Right atrium auricular region (tissue), 2 donors: ENCODE data around the gene DISC1. TPM values are rescaled to one million over a fixed set of nuclear protein-coding genes. Genes with fewer than 3 reads are reported as not detected.
A peak's percentile ranks its signal among the peaks of the same experiment; 100 is the strongest.

Experiments
- DNase-seq: peaks from one replicate; pipeline ENCODE4 v3.0.0-alpha.2; 2019; ENCODE audit warnings: low spot score
- H3K27ac ChIP-seq, 2 donors: fragments of 200-600 bp; sonication (generic); 1 replicate in 1 of 2; 2 replicates in 1 of 2; pipeline ENCODE4 v1.5.1; 2016 to 2019
- H3K27me3 ChIP-seq, 2 donors: fragments of 200-600 bp; sonication (generic); one replicate each; pipeline versions ENCODE4 v1.5.1 to v1.6.0; 2017 to 2019
- H3K36me3 ChIP-seq: fragments of 200-600 bp; sonication (generic); one replicate; pipeline ENCODE4 v1.5.1; 2016
- H3K4me1 ChIP-seq, 2 donors: fragments of 200-600 bp; sonication (generic); one replicate each; pipeline versions ENCODE4 v1.5.1 to v1.6.0; 2017 to 2019
- H3K4me3 ChIP-seq, 2 donors: fragments of 200-600 bp; sonication (generic); 1 replicate in 1 of 2; 2 replicates in 1 of 2; pipeline ENCODE4 v1.5.1; 2017 to 2019; ENCODE audit warnings: mild to moderate bottlenecking in 1 of 2, moderate library complexity in 1 of 2
- H3K9me3 ChIP-seq, 2 donors: fragments of 200-600 bp; sonication (generic); one replicate each; pipeline ENCODE4 v1.5.1; 2019
- CTCF ChIP-seq, 2 donors: fragments of 200-600 bp; sonication (generic); IDR thresholded peaks; one replicate each; pipeline ENCODE4 v1.5.1; 2019; ENCODE audit warnings: antibody characterized with exemption in 2 of 2
- total RNA-seq, 2 donors: library from RNA; depleted of rRNA; stranded (reverse); fragments of >200 nt; gene quantifications; one replicate each; pipeline ENCODE4 v1.1.0, GENCODE V29; 2016

DISC1 gene
- total RNA-seq, 2 donors from 2014 or later = 1.8 to 5.3 TPM

DNA sequence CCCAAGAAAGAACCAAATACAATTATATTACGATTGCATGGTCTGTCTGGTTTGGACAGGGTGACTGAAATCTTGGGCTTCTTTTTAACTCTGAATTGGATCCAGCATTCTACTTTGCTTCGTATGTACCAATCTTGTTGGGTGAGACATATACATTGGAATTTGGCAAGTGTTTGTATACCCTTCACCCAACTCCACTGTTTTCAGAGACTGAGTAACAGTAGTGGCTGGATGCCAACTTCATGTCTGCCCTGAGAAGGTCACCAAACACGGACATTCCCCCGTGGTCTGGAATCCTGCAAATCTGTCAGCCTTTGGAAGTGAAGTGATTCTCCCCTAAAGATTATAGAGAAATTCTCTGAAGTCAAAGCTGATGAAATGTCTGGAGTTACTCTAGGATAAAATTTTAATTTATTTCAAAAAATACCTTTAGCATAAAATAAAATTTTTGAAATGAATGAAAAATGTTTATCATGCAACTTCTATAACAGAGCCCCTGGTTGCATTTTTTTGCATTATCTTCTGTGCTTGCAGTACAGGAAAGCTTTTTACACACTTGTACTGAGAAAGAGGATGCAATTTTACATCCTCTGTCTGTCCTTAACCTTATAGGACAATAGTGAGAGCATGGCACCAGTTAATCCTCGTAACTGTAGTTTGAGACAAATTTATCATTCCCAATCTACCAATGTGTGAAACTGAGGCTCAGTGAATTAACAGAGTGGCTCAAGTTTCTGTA, 201.8 kb downstream of the DISC1 start:
- Histone ChIP-seq H3K4me1 (peaks cover 0 to 17% of the 10 kb centered on the region in 2 donors), H3K9me3 (no peaks in the 10 kb centered on the region), H3K4me3 (no peak overlapping the region), H3K36me3 (no peaks in the 10 kb centered on the region), H3K27me3 (no peaks in the 10 kb centered on the region), H3K27ac (peak overlapping the region in 1 of 2 donors; percentile 2)
- DNase-seq = no peak
- TF ChIP-seq CTCF (IDR thresholded peaks at IDR 0.05) = no peak

GRCh38 chr1:231829332-231829731, 202.7 kb downstream of the DISC1 start:
- H3K9me3 ChIP-seq = no peaks in the 10 kb centered on the region
- TF ChIP-seq CTCF (IDR thresholded peaks at IDR 0.05) = no peak
- no peaks in the 10 kb centered on the region for H3K36me3 ChIP-seq
- no peaks in the 10 kb centered on the region for H3K27me3 ChIP-seq
- H3K4me3 ChIP-seq = no peak overlapping the region
- peaks cover 0 to 17% of the 10 kb centered on the region in 2 donors for H3K4me1 ChIP-seq
- no peak overlapping the region for H3K27ac ChIP-seq
- DNase-seq = no peak

- H3K4me3 ChIP-seq = no peak overlapping the region
- H3K9me3 ChIP-seq = no peaks in the 10 kb centered on the region
- TF ChIP-seq CTCF (IDR thresholded peaks at IDR 0.05) = no peak
- H3K4me1 ChIP-seq = peaks cover 0 to 4% of the 10 kb centered on the region in 2 donors
- no peaks in the 10 kb centered on the region for H3K36me3 ChIP-seq
- no peaks in the 10 kb centered on the region for H3K27me3 ChIP-seq
- no peak overlapping the region for H3K27ac ChIP-seq
- no peak for DNase-seq
These were observed 209.8 kb downstream of the DISC1 start for GRCh38 chr1:231836227-231836893.

- no peaks in the 10 kb centered on the region for H3K4me1 ChIP-seq
- H3K36me3 ChIP-seq = no peaks in the 10 kb centered on the region
- no peak overlapping the region for H3K4me3 ChIP-seq
- no peaks in the 10 kb centered on the region for H3K27me3 ChIP-seq
- DNase-seq = no peak
- H3K27ac ChIP-seq = no peak overlapping the region
- no peak for TF ChIP-seq CTCF (IDR thresholded peaks at IDR 0.05)
- H3K9me3 ChIP-seq = no peaks in the 10 kb centered on the region
These were observed 211.9 kb downstream of the DISC1 start for GRCh38 chr1:231838521-231838920.

DNA sequence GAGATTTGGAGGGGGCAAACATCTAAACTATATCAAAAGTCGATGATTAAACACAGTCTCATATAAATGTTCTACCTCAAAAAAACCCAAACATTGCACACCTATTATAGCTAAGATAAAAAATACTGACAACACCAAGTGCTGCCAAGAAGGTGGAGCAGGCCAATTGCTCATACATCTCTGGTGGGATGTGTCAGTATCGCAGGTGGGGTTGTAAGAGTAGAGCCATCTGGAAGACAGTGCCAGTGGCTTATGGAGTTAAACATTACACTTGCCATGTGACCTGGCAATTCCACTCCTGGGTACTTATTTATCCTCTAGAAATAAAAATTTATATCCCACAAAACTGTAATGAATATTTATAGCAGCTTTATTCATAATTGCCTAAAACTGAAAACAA, 213.4 kb downstream of the DISC1 start:
- Histone ChIP-seq H3K36me3 (no peaks in the 10 kb centered on the region), H3K4me1 (peaks cover 0 to 5% of the 10 kb centered on the region in 2 donors), H3K4me3 (no peak overlapping the region), H3K27me3 (no peaks in the 10 kb centered on the region), H3K9me3 (no peaks in the 10 kb centered on the region), H3K27ac (no peak overlapping the region)
- DNase-seq = no peak
- no peak for TF ChIP-seq CTCF (IDR thresholded peaks at IDR 0.05)
